H1 (cell line): Measurements from ENCODE around the gene AFAP1L1.
"Not testable (repeated sequence)": the region's sequence is repeated elsewhere in the genome, so short reads cannot be mapped to it uniquely, and the experiment has no call there.

Source experiments
- CHD1 ChIP-seq: IDR thresholded peaks from 2 replicates; pipeline ENCODE4 v1.6.1; 2012; ENCODE audit warnings: low read depth, low read length, improper control_type of control experiment
- CREB1 ChIP-seq: IDR thresholded peaks from 2 replicates; pipeline ENCODE4 v1.6.1; 2012; ENCODE audit warnings: inconsistent platforms
- HDAC6 ChIP-seq: IDR thresholded peaks from one replicate; pipeline ENCODE4 v1.7.1; 2012; ENCODE audit warnings: low read depth, mild to moderate bottlenecking, inconsistent platforms, low read length, moderate library complexity
- POLR2A ChIP-seq, 2 experiments: IDR thresholded peaks; 1 replicate in 1 of 2; 2 replicates in 1 of 2; pipeline ENCODE4 v1.6.1; 2011; ENCODE audit warnings: low read depth in 2 of 2, low read length in 2 of 2, mild to moderate bottlenecking in 2 of 2; ENCODE audit errors: control extremely low read depth in 1 of 2
- POLR2AphosphoS5 ChIP-seq: IDR thresholded peaks from 2 replicates; pipeline ENCODE4 v1.6.1; 2011; ENCODE audit warnings: low read depth, low read length
- RBBP5 ChIP-seq: IDR thresholded peaks from 2 replicates; pipeline ENCODE4 v1.7.1; 2012; ENCODE audit warnings: low read depth, mild to moderate bottlenecking, inconsistent platforms, low read length, moderate library complexity, borderline replicate concordance
- SIX5 ChIP-seq: IDR thresholded peaks from 2 replicates; pipeline ENCODE4 v1.6.1; 2011; ENCODE audit warnings: mild to moderate bottlenecking, low read depth, low read length
- SP1 ChIP-seq: IDR thresholded peaks from 2 replicates; pipeline ENCODE4 v1.6.1; 2011; ENCODE audit warnings: low read depth, low read length
- SUZ12 ChIP-seq: fragments of 200-600 bp; sonication (generic); IDR thresholded peaks from 2 replicates; pipeline ENCODE4 v1.6.1; 2012; ENCODE audit warnings: mild to moderate bottlenecking, inconsistent platforms, low read length, moderate library complexity, mixed read lengths
- TAF1 ChIP-seq: IDR thresholded peaks from 2 replicates; pipeline ENCODE4 v1.6.1; 2011; ENCODE audit warnings: mild to moderate bottlenecking, low read depth, low read length
- YY1 ChIP-seq: IDR thresholded peaks from 2 replicates; pipeline ENCODE4 v1.6.1; 2011; ENCODE audit warnings: low read depth, mild to moderate bottlenecking, low read length
- TF ChIP-seq, protein P1 (sequence below): IDR thresholded peaks from 2 replicates; pipeline ENCODE4 v1.6.1; 2012; ENCODE audit warnings: inconsistent platforms
- TF ChIP-seq, protein P2 (sequence below), 3 experiments: IDR thresholded peaks; 1 replicate in 2 of 3; 2 replicates in 1 of 3; pipeline versions ENCODE4 v1.5.1 to v1.6.1; 2011; ENCODE audit warnings: low read length in 3 of 3, mild to moderate bottlenecking in 3 of 3, inconsistent platforms in 2 of 3, low read depth in 1 of 3, moderate library complexity in 1 of 3; ENCODE audit not compliant: insufficient read depth in 1 of 3; ENCODE audit errors: control extremely low read depth in 1 of 3
- TF ChIP-seq, protein P3 (sequence below): IDR thresholded peaks from 2 replicates; pipeline ENCODE4 v1.6.1; 2011; ENCODE audit warnings: low read depth, mild to moderate bottlenecking, low read length; ENCODE audit not compliant: insufficient read depth

DNA sequence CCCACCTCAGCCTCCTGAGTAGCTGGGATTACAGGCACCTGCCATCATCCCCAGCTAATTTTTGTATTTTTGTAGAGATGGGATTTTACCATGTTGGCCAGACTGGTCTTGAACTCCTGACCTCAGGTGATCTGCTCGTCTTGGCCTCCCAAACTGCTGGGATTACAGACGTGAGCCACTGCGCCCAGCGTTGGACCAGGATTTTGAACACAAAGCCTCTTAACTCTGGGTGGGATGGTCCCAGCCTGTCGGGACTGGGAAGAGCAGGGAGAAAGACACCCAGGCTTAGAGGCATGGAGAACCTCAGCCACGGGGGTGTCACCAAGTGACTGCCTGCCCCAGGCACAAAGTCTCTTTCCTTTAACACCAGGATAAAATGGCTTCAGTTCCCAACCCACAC is 119.4 kb downstream of the AFAP1L1 start:
- not testable (repeated sequence) for TF ChIP-seq SUZ12; TAF1; SP1; CHD1; POLR2AphosphoS5; SIX5; RBBP5; CREB1; HDAC6; YY1; POLR2A (IDR thresholded peaks at IDR 0.05; ENCODE audit: control extremely low read depth in 1 of 2, low read depth in 2 of 2, low read length in 2 of 2)
- TF ChIP-seq, protein P1, sequence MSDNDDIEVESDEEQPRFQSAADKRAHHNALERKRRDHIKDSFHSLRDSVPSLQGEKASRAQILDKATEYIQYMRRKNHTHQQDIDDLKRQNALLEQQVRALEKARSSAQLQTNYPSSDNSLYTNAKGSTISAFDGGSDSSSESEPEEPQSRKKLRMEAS, result not testable (repeated sequence)
- TF ChIP-seq, protein P2, sequence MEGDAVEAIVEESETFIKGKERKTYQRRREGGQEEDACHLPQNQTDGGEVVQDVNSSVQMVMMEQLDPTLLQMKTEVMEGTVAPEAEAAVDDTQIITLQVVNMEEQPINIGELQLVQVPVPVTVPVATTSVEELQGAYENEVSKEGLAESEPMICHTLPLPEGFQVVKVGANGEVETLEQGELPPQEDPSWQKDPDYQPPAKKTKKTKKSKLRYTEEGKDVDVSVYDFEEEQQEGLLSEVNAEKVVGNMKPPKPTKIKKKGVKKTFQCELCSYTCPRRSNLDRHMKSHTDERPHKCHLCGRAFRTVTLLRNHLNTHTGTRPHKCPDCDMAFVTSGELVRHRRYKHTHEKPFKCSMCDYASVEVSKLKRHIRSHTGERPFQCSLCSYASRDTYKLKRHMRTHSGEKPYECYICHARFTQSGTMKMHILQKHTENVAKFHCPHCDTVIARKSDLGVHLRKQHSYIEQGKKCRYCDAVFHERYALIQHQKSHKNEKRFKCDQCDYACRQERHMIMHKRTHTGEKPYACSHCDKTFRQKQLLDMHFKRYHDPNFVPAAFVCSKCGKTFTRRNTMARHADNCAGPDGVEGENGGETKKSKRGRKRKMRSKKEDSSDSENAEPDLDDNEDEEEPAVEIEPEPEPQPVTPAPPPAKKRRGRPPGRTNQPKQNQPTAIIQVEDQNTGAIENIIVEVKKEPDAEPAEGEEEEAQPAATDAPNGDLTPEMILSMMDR (IDR thresholded peaks at IDR 0.05; ENCODE audit: control extremely low read depth in 1 of 3, insufficient read depth in 1 of 3, low read depth in 1 of 3, low read length in 3 of 3), result not testable (repeated sequence)
- TF ChIP-seq, protein P3, sequence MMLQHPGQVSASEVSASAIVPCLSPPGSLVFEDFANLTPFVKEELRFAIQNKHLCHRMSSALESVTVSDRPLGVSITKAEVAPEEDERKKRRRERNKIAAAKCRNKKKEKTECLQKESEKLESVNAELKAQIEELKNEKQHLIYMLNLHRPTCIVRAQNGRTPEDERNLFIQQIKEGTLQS, result not testable (repeated sequence)
